ENCODE measurements around the gene LILRA6.

Gene LILRA6

DNA sequence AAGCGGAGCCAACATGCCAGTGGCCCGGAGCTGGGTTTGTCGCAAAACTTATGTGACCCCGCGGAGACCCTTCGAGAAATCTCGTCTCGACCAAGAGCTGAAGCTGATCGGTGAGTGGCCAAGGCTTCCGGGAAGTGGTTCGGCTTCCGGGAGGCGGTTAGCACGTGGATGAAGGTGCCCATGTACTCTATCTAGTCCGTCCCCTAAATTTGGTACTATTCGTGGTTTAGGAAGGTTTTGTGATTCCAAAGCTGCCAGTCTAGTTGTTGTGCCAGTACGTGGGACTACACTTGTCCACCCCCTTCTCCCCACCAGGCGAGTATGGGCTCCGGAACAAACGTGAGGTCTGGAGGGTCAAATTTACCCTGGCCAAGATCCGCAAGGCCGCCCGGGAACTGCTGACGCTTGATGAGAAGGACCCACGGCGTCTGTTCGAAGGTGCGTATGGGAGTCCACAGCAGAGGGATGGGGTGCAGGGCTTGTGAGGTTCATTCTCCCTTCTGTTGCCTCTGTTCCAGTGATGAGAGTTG lies 41.4 kb downstream of the LILRA6 start:
- TF ChIP-seq CEBPB (IDR thresholded peaks at IDR 0.05) (no peak), FOXM1 (IDR thresholded peaks at IDR 0.05; ENCODE audit: borderline replicate concordance, low read depth) (no peak), EP300 (IDR thresholded peaks at IDR 0.05; ENCODE audit: borderline replicate concordance) (no peak), REST (IDR thresholded peaks at IDR 0.05; ENCODE audit: low read depth) (no peak), TCF12 (IDR thresholded peaks at IDR 0.05; ENCODE audit: low read depth) (no peak)
- TF ChIP-seq, protein P1, sequence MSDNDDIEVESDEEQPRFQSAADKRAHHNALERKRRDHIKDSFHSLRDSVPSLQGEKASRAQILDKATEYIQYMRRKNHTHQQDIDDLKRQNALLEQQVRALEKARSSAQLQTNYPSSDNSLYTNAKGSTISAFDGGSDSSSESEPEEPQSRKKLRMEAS (IDR thresholded peaks at IDR 0.05): no peak

DNA sequence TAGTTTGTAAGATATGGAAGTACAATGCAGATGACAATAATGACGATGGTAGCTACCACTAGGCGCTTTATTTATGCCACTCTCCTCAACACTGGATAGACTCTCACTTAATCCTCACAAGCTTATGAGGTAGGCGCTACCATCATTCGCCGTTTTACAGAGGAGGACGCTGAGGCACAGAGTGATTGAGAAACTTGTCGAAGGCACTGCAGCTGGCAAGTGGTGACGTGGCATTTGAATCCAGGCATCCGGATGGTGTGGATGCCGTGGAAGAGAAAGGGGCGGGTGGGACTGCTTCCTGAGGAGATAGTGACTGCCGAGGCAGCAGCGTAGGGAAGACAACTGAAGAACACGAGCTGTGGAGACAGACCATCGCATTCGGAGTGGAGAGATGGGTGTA lies 43.2 kb downstream of the LILRA6 start:
- TF ChIP-seq ZBTB7A (IDR thresholded peaks at IDR 0.05; ENCODE audit: low read depth) (no peak), TCF12 (IDR thresholded peaks at IDR 0.05; ENCODE audit: low read depth) (no peak), CREB1 (IDR thresholded peaks at IDR 0.05; ENCODE audit: low read depth) (no peak), REST (IDR thresholded peaks at IDR 0.05; ENCODE audit: low read depth) (no peak), EP300 (IDR thresholded peaks at IDR 0.05; ENCODE audit: borderline replicate concordance) (no peak)

DNA sequence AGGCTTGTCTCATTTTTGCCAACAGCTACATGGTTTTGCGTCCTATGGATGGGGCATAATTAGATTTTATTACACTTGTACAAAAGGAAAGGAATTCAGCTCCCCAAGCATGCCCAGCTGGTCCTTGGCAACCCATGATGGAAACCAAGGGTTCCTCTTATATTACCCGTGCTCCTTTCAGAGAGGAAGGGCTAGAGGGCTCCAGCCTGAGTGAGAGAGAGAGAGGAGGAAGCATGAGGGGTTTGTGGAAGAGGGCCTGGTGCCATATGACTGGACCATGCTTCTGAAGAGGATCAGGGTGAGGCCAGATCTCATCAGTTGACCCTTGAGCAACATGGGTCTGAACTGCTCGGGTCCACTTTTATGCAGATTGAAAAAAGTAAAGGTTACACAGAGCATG lies 45.5 kb downstream of the LILRA6 start:
- TF ChIP-seq, protein P2, sequence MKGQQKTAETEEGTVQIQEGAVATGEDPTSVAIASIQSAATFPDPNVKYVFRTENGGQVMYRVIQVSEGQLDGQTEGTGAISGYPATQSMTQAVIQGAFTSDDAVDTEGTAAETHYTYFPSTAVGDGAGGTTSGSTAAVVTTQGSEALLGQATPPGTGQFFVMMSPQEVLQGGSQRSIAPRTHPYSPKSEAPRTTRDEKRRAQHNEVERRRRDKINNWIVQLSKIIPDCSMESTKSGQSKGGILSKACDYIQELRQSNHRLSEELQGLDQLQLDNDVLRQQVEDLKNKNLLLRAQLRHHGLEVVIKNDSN (IDR thresholded peaks at IDR 0.05): no peak
- TF ChIP-seq RAD21 (IDR thresholded peaks at IDR 0.05; ENCODE audit: low read depth) (no peak), REST (IDR thresholded peaks at IDR 0.05; ENCODE audit: low read depth) (no peak), TEAD4 (IDR thresholded peaks at IDR 0.05) (no peak), CREB1 (IDR thresholded peaks at IDR 0.05; ENCODE audit: low read depth) (no peak), TAF1 (IDR thresholded peaks at IDR 0.05; ENCODE audit: low read depth) (no peak), NFIC (IDR thresholded peaks at IDR 0.05) (no peak), EP300 (IDR thresholded peaks at IDR 0.05; ENCODE audit: borderline replicate concordance) (no peak), CEBPB (IDR thresholded peaks at IDR 0.05) (no peak), ZBTB7A (IDR thresholded peaks at IDR 0.05; ENCODE audit: low read depth) (no peak), FOXM1 (IDR thresholded peaks at IDR 0.05; ENCODE audit: borderline replicate concordance, low read depth) (no peak), TCF12 (IDR thresholded peaks at IDR 0.05; ENCODE audit: low read depth) (no peak)
- TF ChIP-seq, protein P1 (IDR thresholded peaks at IDR 0.05): no peak

- TF ChIP-seq FOXM1 (IDR thresholded peaks at IDR 0.05; ENCODE audit: borderline replicate concordance, low read depth) (no peak), REST (IDR thresholded peaks at IDR 0.05; ENCODE audit: low read depth) (no peak)
- TF ChIP-seq, protein P2 (IDR thresholded peaks at IDR 0.05): no peak
- TF ChIP-seq, protein P1 (IDR thresholded peaks at IDR 0.05): no peak
These were observed 46.1 kb downstream of the LILRA6 start for GRCh38 chr19:54196536-54196935.
